Esophagus muscularis mucosa (tissue), 3 donors: ENCODE results near the gene RHBDF2.

ENCODE experiments used
- POLR2A ChIP-seq: fragments of 450-650 bp; IDR thresholded peaks from one replicate; pipeline ENCODE4 v1.6.1; 2017; ENCODE audit warnings: antibody characterized with exemption, moderate library complexity, mild to moderate bottlenecking, low read depth
- TF ChIP-seq, protein P1 (sequence below), 3 experiments: fragments of 200-600 bp in 2 of 3; fragments of 450-650 bp in 1 of 3; sonication (generic) in 2 of 3; IDR thresholded peaks; one replicate each; pipeline ENCODE4 v1.5.1; 2017 to 2019; ENCODE audit warnings: antibody characterized with exemption in 3 of 3, mild to moderate bottlenecking in 2 of 3, moderate library complexity in 1 of 3

DNA sequence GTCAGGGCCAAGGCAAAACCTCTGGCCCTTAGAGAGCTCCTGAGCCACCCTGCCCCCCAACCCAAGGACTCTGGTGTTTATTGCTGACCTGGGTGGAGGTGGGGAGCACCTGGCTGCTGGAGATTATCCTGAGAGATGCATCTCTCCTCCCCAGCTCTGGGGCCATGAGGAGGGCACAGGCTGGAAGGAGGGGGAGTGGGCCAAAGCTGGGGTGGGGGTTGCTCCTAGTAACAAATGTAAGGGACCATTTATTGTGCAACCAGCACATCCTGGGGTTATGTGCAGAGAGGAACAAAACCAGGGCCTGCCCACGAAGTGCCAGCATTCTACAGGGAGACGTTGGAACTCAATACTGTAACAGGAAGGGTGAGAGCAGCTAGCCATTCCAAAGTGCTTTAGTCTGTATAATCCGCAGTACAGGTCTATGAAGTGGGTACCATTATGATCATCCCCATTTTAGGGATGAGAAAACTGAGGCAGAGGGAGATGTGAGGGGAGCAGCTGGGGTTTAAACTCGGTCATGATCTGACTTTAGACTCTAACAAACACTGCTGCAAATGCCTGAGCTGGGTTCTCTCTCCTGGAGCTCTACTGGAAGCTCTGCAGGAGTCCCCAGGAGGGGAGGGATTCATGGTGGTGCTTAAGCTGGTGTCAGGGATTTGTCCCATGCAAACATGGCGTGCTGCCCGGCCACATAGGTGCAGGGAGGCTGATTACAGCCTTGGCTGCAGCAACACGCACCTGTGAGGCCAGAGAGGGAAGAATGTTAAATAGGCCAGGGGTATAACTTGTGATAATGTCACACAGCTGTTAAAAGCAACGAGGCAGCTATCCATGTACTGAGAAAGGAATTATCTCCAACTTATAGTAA lies 1.4 kb upstream of the RHBDF2 start:
- TF ChIP-seq, protein P1, sequence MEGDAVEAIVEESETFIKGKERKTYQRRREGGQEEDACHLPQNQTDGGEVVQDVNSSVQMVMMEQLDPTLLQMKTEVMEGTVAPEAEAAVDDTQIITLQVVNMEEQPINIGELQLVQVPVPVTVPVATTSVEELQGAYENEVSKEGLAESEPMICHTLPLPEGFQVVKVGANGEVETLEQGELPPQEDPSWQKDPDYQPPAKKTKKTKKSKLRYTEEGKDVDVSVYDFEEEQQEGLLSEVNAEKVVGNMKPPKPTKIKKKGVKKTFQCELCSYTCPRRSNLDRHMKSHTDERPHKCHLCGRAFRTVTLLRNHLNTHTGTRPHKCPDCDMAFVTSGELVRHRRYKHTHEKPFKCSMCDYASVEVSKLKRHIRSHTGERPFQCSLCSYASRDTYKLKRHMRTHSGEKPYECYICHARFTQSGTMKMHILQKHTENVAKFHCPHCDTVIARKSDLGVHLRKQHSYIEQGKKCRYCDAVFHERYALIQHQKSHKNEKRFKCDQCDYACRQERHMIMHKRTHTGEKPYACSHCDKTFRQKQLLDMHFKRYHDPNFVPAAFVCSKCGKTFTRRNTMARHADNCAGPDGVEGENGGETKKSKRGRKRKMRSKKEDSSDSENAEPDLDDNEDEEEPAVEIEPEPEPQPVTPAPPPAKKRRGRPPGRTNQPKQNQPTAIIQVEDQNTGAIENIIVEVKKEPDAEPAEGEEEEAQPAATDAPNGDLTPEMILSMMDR (IDR thresholded peaks at IDR 0.05), result no peak
- no peak for TF ChIP-seq POLR2A
